Muscle layer of duodenum (tissue), 2 donors: Measurements from ENCODE around the gene TMEM140.

Source experiments
- H3K27ac ChIP-seq: one replicate; pipeline ENCODE4 v1.7.0; 2013; ENCODE audit warnings: mild to moderate bottlenecking, low read length
- H3K27me3 ChIP-seq: one replicate; pipeline ENCODE4 v1.7.0; 2013; ENCODE audit warnings: low read depth, mild to moderate bottlenecking, control low read depth, low read length
- H3K36me3 ChIP-seq, 2 donors: one replicate each; pipeline ENCODE4 v1.7.0; 2013; ENCODE audit warnings: low read length in 2 of 2, control low read depth in 1 of 2, mild to moderate bottlenecking in 1 of 2; ENCODE audit not compliant: insufficient read depth in 2 of 2, control insufficient read depth in 1 of 2
- H3K4me1 ChIP-seq, 2 donors: one replicate each; pipeline ENCODE4 v1.7.0; 2013; ENCODE audit warnings: low read length in 2 of 2, mild to moderate bottlenecking in 2 of 2, control low read depth in 1 of 2, moderate library complexity in 1 of 2; ENCODE audit not compliant: insufficient read depth in 2 of 2, control insufficient read depth in 1 of 2
- H3K4me3 ChIP-seq, 2 donors: one replicate each; pipeline ENCODE4 v1.7.0; 2013; ENCODE audit warnings: low read length in 2 of 2, low read depth in 1 of 2, mild to moderate bottlenecking in 1 of 2
- H3K9me3 ChIP-seq, 2 donors: one replicate each; pipeline ENCODE4 v1.7.0; 2013; ENCODE audit warnings: low read length in 2 of 2, control low read depth in 1 of 2, mild to moderate bottlenecking in 1 of 2; ENCODE audit not compliant: control insufficient read depth in 1 of 2
- donor health status: healthy.

TMEM140 gene

DNA sequence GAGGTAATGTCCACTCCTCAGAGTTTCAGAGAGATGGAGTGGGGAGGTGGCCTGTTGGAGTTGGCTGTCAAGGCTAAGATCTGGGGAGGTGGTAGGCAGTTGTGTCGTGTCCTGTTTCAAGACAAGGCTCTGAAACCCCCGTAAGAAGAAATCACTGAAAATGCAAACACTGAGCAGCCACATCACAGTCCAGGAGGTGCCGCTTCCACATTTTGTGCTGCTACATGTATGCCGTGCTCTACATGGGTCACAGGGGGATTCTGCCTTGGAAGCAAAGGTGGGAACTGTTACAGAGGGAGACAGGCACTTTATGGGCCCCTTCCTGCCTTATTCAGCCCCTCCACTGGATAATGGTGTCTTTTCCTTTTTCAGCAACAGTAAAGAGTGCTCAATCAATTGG lies 51.6 kb downstream of the TMEM140 start:
- peaks cover 60 to 66% of the 10 kb centered on the region in 2 donors for H3K36me3 ChIP-seq
- no peak overlapping the region for H3K27ac ChIP-seq

DNA sequence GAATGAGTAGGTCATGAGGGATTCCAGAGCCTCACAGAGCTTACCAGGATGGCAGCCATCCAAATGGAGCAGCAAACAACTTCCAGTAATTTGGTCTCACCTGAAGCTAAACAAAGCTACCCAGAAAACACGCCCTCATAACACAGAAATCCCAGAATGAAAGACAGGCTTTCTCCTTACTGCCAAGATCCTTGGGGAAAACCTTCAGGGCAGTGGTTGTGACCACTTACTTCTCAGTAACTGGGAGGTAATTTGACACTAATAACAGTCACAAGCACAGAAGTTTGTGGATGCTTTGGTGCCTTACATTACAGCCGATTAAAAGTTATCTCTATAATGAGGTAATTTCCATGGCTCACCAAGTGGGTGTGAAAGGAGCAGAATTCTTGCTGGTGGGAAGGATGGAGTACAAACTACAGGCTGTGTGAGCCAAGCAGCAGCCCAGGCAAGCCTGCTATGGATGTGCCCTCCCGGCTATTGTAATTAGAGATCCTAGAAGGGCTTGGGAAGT lies 53.0 kb downstream of the TMEM140 start:
- Histone ChIP-seq H3K27me3 (no peaks in the 10 kb centered on the region), H3K4me3 (no peak overlapping the region), H3K9me3 (no peaks in the 10 kb centered on the region), H3K4me1 (no peaks in the 10 kb centered on the region), H3K27ac (no peak overlapping the region), H3K36me3 (peaks cover 64 to 69% of the 10 kb centered on the region in 2 donors)

More for the DNA sequence above, 51.6 kb downstream of the TMEM140 start:
- Histone ChIP-seq H3K4me1 (no peaks in the 10 kb centered on the region), H3K9me3 (no peaks in the 10 kb centered on the region), H3K4me3 (no peak overlapping the region), H3K27me3 (no peaks in the 10 kb centered on the region)

DNA sequence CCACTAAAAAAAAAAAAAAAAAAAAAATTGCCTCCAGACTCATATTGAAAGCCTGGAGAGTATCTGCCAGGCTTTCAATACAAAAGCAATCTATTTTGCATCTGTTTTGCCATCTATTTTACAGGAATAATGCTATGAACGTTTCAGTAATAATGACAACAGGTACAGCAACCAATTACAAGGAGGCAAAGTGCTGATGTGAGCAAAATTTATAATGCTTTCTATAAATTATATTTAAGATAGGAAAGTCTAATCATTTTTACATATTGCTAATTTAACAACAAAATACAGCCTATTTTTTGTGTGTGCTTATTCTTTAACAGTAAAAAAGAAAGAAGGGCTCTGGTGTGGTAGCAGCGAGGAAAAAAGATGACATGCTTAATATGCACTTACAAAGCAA lies 53.5 kb downstream of the TMEM140 start:
- H3K36me3 ChIP-seq = peaks cover 64 to 67% of the 10 kb centered on the region in 2 donors
- no peaks in the 10 kb centered on the region for H3K27me3 ChIP-seq
- no peak overlapping the region for H3K27ac ChIP-seq
- H3K4me3 ChIP-seq = no peak overlapping the region
- H3K4me1 ChIP-seq = no peaks in the 10 kb centered on the region
- H3K9me3 ChIP-seq = no peaks in the 10 kb centered on the region

DNA sequence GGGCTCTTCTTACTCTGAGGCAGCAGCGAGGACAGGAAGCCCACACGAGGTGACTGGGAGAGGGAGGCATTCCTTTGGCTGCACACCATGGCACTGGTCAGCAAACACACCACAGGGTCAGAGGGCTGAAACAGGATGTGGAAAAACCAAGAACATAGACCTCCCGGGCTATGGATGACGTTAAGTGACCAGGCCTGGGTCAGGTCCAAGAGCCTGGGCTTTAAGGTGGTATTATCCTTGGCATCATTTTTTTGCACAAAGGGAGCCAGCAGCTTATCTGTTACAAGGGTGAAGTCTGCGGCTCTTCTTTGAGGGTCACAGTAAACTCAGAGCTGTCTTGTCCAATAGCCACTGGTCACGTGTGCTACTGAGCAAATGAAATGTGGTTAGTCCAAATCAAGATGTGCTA lies 56.5 kb downstream of the TMEM140 start:
- peaks cover 40 to 47% of the 10 kb centered on the region in 2 donors for H3K36me3 ChIP-seq
- H3K4me1 ChIP-seq = peaks cover 0 to 10% of the 10 kb centered on the region in 2 donors
- no peak overlapping the region for H3K4me3 ChIP-seq
- H3K27ac ChIP-seq = no peak overlapping the region
- no peaks in the 10 kb centered on the region for H3K27me3 ChIP-seq
- no peaks in the 10 kb centered on the region for H3K9me3 ChIP-seq

DNA sequence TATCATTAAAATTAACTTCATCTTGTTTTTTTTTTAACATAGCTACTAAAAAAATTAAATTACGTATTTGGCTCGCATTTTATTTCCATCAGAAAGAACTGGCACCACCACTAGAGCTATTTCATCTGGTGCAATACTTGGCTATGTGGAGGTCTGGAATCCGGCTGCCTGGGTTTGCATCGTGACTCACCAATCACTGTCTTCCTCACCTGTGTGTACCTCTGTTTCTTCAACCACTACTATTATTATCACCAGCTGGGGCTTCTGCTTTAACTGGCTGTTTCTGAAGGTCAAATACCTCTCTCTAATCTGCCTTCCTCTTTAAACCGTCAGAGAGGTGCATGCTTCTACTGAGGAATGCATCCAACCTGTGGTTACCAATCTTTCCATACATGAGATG lies 57.0 kb downstream of the TMEM140 start:
- Histone ChIP-seq H3K4me3 (no peak overlapping the region), H3K27ac (no peak overlapping the region), H3K36me3 (peaks cover 35 to 42% of the 10 kb centered on the region in 2 donors), H3K4me1 (peaks cover 0 to 12% of the 10 kb centered on the region in 2 donors), H3K9me3 (no peaks in the 10 kb centered on the region), H3K27me3 (no peaks in the 10 kb centered on the region)

DNA sequence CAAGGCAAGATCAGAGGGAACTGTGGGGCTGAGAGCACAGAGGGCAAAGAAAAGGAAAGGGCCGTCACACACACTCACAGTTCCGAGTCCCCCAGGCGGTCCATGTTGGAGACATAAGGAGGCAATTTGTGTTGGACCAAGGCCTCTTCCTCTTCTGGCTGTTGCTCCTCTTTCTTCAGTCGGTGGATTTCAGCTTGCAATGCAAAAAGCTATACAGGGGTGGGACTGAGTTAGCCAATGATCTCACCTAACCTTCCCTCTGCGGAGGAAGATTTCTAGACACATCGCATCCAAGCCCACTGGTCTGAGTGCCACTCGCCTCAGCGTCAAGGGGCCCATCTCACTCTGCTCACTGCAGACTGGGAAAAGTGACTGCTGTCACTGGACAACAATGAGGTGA lies 58.0 kb downstream of the TMEM140 start:
- no peak overlapping the region for H3K27ac ChIP-seq
- no peak overlapping the region for H3K4me3 ChIP-seq
- peaks cover 4 to 18% of the 10 kb centered on the region in 2 donors for H3K4me1 ChIP-seq
- H3K9me3 ChIP-seq = no peaks in the 10 kb centered on the region
- peaks cover 34 to 36% of the 10 kb centered on the region in 2 donors for H3K36me3 ChIP-seq
- H3K27me3 ChIP-seq = no peaks in the 10 kb centered on the region

DNA sequence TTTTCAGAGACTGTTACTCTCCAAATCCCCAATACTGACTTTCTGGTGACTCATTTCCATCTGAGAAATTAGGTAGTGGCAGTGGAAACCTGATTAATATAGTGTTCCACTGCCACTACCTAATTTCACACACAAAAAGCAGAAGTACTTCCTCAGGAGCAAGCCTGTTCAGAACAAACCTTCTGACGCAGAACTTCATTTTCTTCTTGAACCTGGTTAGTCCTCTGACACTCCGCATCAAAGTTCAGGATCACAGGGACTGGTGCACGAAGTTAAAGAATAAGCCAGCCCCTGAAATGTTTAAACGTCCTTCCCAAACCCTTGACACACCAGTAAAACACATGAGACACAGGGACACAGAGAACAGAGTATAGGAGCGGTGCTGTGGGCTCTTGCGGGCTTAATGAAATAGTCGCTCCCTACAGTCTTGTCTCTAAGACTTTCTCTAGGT lies 59.1 kb downstream of the TMEM140 start:
- Histone ChIP-seq H3K27me3 (no peaks in the 10 kb centered on the region), H3K27ac (no peak overlapping the region), H3K4me3 (no peak overlapping the region)

DNA sequence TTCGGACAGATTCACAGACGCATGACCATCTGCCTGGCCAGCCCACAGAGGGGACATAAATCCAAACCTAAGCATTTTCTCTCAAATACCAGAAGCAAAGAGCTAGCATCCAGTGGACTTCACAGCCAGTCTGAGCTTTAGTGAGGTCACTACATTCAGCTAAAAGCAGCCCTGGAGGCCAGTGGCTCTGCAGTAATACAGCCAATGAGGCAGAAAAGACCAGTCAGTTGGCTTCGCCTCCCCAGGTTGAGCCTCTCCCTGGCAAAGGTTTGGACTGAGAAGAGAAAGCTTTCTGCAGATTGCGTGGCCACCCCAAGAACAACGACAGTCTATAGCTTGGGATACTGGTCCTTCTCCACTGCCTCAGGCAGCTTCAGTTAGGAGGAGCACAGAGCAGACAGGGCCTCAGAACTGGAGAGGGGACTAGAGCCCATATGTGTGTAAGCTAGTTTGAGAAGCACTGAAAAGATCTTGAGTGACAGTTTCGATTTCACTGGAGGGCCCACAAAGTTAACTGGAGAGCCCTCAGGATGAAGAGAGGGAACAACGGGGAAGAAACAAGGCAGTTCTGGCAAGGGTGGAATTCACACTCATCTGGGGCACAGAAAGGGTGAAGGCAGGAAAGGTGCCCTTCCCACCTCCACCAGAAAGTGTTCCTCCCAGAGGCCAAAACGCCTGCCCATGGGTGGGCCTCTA lies 59.7 kb downstream of the TMEM140 start:
- Histone ChIP-seq H3K4me3 (no peak overlapping the region), H3K9me3 (no peaks in the 10 kb centered on the region), H3K4me1 (peaks cover 4 to 18% of the 10 kb centered on the region in 2 donors), H3K36me3 (peaks cover 24 to 32% of the 10 kb centered on the region in 2 donors), H3K27me3 (no peaks in the 10 kb centered on the region), H3K27ac (no peak overlapping the region)

More for the DNA sequence above, 59.1 kb downstream of the TMEM140 start:
- peaks cover 30 to 32% of the 10 kb centered on the region in 2 donors for H3K36me3 ChIP-seq
- H3K4me1 ChIP-seq = peaks cover 4 to 18% of the 10 kb centered on the region in 2 donors
- no peaks in the 10 kb centered on the region for H3K9me3 ChIP-seq

DNA sequence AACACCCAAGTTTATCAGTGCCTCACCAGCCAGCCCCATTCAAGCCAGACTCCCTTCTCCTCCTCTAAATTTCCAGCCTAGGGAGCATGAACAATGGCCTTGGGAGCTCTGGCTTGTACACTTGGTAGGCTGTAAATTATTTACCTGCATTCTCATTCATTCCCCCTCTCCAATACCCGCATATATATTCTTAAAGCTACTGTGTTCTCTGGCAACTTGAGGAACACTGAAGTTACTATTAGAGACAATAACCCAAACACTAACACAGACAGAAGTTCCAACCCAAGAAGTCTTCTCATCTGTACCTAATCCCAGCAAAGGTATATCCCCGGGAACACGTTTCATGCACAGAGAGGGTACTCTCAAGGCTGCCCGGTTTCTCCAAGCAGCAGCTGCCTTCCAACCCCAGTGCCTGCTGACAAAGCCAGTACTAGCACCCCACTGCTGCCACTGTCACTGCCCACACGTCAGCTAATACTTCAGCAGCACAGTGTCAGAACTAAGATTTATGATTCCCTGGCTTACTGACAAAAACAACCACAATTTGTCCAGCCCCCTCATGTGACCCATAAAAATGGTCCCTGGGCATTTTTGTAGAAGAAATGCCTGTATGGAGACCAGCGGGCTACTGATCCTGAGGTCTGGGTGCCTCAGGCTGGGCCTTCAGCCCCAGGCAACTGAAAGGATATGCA lies 60.4 kb downstream of the TMEM140 start:
- no peak overlapping the region for H3K4me3 ChIP-seq
- peaks cover 4 to 18% of the 10 kb centered on the region in 2 donors for H3K4me1 ChIP-seq
- no peak overlapping the region for H3K27ac ChIP-seq

DNA sequence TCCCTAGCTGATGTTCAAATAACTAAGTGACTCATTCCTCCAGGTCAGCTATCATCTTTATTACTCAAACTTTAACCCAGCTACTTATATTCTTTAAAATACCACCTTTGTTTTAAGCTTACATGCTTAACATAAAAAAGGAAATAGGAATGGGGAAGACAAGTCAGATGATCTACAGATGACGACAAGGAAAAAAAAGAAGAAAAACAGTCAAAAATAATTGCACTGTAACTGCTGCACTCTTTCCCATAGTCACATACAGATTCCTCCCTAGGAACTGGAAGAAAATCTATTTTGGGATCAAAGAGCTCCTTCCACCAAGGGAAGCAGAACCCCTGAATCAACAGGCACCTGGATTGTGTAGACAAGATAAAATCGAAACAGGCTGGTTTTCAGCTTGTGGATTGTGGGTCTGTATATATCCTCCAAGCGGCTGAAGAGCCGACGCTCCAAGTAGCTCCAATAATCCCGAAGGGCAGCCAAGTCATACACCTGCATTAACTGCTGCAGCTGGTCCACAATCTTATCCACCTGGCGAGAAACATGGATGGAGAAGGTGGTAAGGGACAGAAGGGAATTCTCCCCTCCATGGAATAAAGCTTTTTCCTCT lies 61.5 kb downstream of the TMEM140 start:
- Histone ChIP-seq H3K4me1 (peaks cover 4 to 18% of the 10 kb centered on the region in 2 donors), H3K27ac (peak overlapping the region; percentile 19), H3K36me3 (peaks cover 7 to 17% of the 10 kb centered on the region in 2 donors), H3K4me3 (no peak overlapping the region), H3K9me3 (no peaks in the 10 kb centered on the region), H3K27me3 (no peaks in the 10 kb centered on the region)

More for the DNA sequence above, 60.4 kb downstream of the TMEM140 start:
- no peaks in the 10 kb centered on the region for H3K27me3 ChIP-seq
- no peaks in the 10 kb centered on the region for H3K9me3 ChIP-seq
- peaks cover 17 to 27% of the 10 kb centered on the region in 2 donors for H3K36me3 ChIP-seq

DNA sequence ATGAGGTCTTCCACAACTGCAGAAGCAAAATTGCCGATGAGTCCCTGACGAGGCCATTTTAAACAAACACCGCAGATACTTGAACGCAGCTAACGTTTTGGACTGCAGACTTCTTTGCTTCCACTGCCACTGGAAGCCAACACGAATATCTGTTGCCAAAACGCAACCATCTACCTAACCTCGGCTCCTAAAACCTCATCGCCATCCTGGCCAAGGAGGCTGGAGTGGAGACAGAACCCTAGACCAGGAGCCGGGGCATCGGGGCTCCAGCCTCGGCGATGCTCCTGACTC lies 63.0 kb downstream of the TMEM140 start:
- H3K27me3 ChIP-seq = no peaks in the 10 kb centered on the region
- H3K36me3 ChIP-seq = peaks cover 0 to 3% of the 10 kb centered on the region in 2 donors
- peaks cover 4 to 18% of the 10 kb centered on the region in 2 donors for H3K4me1 ChIP-seq
- H3K9me3 ChIP-seq = no peaks in the 10 kb centered on the region
- peak overlapping the region; percentile 79 to 90 for H3K4me3 ChIP-seq
- peak overlapping the region; percentile 71 for H3K27ac ChIP-seq
